T follicular helper cell (primary cell): ENCODE measurements around the gene LHX5.

Experiments
- DNase-seq: peaks from one replicate; pipeline ENCODE4 v3.0.0-alpha.2; 2020; ENCODE audit warnings: low read depth

Gene LHX5

DNA sequence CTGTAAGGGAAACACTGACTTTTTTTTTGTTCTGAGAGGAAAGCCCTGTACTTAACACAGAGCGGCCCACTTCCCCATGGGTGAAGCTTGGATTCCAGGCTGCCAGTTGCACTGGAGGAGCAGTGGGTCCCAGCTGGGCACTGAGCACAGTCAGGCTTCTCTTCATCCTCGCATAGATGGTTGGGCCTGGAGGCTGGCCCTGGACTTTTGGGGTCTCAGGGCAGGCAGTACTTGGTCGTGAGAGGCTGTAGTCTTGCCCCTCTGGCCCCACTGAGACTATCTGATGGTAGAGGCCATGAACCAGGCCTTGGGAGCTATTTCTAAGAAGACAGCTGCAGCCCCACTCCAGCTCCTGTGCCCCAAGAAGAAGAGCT, 6.2 kb upstream of the LHX5 start:
- no peak for DNase-seq

DNA sequence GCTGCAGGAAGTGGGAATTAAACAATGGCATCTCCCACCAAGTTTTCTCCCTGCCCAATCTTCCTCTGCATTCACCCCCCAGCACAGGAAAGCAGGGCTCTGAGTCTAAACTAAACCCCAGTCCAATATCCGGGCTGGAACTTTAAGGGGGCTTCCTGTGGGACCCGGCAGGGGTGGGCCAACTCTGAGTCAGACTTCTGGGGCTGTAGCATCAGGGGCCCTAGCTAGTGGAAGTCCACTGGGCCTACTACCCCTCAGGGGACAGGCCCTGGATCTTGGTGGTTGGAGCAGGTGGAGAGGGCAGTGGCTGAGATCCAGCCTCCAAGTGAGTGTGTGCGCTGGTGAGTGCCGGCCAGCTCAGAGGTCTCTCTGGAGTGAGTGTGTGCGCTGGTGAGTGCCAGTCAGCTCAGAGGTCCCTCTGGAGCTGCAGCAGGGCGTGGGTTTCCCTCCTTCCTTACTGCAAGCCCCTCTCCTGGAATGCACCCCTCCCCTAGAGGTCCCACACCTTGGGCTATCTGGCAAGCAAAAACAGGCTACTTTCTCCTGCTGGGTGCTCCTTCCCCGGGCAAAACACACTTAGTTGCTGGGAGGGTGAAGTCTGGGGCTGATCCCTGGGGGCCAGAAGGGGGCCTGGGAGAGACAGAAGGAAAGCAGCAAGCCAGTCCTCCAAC, 5.6 kb upstream of the LHX5 start:
- no peak for DNase-seq

DNA sequence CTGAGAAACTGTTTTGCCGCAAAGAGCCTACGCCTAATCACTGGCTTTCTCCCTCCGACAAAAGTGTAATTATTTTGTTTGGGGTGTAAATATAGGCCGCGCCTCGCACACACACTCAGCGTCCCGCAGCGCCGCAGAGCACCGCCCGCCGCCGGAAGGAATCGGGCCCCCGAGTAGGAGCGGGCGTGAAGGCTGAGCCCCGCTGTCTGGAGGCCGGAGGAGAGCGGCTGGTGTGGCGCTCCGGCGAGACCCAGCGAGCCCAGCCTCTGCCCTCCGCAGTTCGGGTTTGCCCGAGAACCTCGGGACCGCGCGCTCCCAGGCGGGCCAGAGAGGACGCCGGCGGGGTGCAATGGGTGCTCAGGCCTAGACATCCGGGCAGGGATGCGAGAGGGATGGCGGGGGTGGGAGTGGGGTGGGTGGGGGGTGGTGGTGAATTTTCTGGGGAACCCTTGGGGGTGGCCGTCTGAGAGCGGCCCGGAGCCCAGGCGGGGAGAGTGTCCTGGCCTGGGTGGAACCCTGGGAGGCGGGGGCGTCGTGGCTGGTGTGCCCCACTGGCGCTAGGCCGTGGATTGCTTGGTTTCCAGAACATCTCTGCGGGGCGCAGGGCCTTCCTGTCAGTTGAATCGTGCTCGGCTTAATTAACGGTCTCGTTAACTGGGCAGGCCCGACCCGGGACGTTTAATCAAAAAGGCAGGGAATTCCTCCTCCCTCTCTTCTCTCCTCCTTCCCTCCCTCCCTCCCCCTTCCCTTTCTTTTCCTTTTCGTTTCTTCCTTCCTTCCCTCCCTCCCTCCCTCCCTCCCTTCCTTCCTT, 4.7 kb upstream of the LHX5 start:
- DNase-seq = no peak

DNA sequence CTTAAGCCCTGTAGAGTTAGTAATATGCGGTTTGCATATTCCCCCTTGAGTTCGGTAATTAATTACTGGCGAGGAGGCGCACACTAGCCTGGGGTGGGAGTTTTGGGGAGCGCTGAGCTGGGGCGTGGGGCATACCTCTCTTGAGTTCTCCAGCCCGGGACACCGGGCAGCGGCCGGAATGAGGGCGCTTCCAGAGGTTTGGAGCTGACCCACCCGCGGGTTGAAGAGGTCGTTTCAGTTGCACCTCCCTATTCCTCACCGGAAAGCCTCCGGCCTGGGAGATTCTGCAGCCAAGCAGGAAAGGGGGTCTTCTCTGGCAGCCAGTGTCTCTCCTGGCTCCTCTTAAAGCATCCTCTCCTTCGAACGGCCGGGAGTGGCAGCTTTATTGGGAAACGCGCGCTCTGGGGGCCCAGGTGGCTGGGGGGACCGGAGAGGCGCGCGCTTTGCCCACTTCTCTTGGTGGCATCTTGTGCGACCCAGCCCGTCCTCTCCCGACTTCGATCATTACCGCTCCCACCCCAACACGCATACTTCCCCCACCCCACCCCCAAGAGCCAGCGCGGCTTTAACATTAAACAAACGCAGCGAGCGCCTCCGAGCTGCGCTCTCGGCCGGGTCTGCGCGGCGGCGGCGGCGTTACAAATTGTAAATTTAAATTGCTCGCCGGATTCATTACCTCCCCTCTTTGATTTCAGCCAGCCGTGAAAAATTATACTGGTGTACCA, 3.9 kb upstream of the LHX5 start:
- no peak for DNase-seq

DNA sequence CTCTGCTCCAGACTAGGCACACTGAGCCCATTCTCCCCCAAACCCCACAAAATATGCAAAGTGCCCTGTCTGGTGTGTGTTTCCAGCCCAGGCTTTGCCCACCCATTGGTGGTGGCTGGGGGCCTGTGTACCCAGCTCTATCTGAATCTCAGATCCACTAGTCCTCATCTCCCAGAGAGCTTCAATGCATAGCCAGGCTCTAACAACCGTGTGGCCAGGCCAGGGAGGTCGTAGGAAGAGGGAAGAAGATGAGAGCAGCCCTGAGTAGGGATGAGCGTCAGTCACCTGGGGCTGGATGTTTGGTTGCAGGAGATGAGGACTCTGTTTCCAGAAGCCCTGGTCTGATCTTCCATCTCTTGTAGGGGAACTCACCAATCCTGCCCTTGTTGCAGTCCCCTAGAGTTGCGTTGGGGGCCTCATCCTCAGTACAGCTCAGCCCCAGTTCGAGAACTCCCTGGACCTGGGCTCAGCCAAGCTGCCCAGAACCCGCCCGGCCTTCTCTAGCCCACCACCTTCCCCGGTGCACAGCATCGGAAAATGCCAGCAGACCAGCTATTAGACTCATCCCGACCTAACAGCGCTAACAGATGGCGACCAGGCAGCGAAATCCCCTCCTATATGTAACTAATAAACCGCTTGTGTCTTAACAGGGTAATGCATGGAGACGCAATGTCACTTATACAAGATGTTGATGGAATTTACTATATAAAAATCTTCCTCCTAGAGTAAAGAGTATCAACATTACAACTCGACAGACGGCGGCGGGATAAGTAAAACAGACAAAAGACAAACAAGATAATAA, 3.2 kb upstream of the LHX5 start:
- DNase-seq = no peak

DNA sequence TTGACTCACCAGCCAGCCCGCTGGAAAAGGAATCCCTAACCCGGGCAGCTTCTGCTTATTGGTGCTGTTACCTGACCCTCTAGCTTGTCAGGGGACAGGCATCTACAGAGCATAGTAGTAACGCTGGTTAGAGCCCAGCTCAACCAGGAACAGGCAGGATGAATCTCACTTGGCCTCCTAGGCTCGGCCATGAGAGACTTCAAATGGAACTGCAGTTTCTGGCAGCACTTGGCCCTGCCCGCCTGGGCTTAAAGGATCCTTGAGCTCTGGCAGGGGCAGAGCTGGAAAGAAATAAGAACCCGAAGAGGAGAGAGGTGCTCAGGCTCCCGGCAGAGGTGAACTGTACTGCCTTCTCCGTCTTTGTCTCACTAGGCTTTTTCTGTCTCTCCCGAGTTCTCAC, 2.3 kb upstream of the LHX5 start:
- DNase-seq = no peak

DNA sequence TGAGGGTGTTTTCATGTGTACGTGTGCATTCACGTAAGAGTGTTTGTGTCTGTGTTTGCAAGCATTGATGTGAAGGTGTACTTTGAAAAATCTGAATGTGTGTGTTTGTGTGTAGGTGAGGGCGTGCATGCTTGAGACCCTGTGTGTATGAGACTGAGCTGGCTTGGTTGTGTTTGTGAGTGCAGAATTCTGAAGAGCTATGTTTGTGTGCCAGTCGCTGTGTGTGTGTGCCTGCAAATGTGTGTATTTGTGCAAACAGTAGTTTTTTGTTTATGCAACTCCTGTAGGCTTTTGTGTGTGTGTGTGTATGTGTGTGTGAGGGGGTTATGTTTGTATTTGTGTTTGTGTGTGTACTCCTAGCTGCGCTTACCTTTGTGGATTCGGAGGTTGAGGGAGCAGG, 1.7 kb upstream of the LHX5 start:
- no peak for DNase-seq

DNA sequence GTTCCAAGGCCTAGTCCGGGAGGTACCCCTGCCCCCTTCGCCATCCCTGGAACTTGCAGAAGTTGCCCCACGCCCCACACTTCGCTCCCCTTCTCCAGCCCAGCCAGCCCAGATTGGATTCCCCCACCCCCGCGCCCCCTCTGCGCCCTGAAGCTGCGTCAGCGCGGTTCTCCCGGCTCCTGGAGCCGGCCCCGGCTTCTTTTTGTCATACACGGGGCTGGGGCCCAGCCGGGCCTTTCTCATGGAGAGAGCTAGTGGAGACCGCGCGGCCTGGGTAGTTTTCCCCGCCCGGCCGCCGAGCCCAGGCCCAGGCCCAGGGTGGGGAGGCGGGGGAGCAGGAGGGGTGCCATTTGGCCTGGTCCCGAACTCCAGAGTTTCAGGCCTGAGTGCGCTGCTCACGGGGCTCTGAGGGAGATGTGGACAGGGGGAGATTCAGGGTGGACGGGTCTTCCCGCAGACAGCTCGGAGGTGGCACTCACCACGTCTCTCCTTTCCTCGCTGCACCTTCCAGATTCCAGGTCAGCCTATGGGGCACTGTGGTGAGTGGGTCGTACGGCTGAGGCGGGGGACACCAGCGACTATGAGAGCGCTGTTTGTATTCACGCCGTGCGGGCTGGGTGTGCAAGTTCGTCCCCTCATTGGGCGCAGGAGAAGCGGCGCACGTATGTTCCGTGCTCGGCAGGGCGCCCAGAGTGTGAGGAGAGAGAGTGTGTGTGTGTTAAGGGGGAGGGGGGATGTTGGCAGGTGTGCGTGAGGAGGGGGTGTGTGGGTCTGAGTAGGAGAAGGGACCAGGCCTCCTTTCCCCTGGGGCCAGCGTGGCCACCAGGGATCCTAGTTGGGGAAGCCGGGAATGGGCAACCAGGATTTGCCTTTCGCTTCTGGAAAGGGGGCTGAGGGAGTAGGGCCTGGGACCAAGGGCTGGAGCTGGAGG, 785 bp upstream of the LHX5 start:
- no peak for DNase-seq

DNA sequence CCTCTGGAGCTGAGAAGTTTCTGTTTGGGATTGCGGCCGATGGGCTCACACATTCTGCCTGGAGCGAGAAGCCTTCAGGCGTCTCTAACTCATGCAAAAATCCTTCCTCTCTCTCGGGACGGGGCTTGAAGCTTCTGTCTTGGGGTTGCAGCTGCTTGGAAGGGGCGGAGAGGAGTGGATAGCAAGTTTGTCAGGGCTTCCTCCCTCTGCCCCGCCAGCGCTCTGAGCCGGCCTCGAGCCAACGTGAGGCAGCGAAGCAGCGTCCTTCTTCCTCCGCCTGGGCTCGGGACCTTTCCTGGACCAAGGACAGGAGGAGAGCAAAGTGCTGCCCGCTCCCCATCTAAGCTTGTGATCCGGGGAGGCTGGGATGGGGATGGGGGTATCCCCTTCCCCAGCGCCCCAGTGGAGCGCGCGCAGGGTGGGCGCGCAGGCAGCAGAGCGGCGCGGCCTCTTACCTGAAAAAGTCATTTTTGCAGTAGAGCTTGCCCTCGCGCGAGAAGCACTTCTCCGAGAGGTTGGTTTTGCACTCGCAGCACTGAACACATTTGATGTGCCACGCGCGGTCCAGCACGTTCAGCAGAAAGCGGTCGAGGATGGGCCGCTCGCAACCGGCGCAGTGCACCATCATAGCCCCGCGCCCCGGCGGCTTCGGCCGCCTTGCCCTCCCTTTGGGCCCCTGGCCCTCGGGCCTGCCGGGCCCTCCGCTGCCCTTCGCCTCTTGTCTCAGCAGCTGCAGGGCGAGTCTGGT, 626 bp downstream of the LHX5 start:
- no peak for DNase-seq

DNA sequence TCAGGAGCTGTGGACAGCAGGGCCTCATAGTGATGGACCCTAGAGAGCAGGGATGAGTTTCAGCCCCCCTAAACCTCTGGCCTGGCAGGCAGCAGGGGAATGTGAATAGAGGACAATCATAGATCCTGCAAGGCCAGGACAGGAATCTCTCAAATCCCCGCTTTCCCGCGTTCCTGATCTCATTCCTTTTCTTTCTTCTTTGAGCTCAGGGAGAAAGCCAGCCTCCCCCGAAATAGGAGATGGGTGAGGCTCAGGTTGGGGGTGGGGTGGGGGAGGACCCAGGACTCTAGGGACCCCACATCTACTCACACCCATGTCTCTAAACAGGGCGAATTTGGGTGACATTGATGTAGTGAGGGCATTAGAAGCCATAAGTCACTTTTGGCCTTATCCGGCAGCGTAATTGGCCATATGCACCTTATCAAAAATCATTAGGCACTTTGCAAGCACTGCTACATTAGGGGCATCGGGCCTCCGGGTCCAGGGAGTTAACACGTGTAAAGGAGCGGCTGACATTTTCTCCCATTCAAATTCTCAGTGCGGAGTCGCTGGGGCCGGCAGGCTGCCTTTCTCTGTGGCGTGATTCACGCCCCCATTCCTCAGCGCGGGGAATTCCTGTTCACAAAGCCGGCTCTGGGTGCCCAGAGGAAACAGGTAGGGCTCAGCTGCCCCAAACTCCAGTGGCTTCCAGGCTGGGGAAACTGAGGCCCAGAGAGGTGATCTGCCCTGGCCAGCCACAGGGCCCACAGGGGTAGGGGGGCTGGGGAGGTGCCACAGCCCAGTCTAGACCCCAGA, 1.5 kb downstream of the LHX5 start:
- DNase-seq = no peak

DNA sequence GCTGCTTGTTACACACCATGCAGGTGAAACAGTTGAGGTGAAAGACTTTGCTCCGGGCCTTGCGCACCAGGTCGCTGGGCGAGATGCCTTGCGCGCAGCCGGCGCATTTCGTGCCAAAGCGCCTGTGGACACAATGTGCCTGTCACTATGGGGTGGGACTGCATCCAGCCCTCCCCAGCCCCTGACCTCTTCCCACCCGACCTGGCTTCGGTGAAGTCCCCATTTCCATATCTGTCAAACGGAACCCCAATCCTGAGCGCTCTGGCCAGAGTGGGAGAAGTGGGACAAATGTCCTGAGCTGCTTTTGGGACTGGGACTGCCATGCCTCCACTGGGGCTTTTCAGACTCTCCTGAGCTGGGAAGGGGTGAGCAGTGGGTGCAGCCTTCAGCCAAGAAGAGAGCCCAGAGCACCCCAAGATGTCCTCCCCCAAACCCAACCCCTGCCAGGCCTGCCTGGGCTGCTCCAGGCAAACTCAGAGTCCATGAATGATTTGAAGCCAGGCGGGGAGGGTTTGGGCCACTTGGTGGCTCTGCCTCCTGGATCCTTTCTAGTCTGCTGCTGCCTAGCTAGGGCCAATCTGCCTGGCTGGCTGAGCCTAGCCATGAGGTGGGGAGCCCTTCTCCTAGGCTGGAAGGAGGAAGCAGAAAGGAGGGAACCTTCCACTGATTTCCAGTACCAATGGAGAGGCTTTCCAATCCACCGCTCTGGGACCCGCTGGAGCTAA, 2.3 kb downstream of the LHX5 start:
- no peak for DNase-seq

DNA sequence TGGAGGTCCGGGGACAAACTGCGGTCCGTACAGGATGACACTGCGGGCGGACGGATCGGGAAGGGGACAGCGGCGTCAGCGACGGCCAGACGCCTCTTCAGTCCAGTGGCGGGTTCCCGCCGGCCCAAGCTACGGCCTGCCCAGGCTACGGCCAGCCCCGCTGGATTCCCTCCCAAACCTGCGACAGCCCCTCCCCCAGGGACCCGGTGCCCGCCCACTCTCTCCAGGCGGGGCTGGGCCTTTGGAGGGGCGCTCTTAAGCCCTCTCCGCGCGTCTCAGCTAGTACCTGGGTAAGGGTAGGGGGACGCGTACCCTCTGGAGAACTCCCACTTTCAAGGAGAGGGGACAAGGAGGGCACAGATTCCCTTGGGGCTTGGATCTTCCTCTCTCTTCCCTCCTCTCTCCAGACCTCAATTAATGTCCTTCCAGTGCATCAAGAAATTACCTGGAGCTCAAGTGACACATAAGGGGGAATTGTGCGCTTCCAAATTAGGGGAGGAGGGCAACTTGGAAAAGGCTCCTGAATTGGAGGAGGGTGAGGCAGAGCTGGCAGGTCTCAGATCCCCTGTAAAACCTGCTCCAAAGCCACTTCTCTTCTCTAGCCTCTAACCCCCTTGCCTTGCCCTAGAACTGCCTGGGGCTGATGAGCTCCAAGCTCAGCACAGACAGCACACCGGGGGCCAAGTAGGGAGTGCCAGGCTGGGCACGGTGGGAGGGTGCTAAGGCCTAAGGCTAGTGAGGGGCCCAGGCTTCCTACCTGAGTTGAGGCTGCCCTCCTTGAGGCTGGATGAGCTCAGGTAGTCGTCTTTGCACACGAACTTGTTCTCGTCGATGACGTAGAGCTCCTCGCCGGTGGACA, 3.1 kb downstream of the LHX5 start:
- DNase-seq = no peak

DNA sequence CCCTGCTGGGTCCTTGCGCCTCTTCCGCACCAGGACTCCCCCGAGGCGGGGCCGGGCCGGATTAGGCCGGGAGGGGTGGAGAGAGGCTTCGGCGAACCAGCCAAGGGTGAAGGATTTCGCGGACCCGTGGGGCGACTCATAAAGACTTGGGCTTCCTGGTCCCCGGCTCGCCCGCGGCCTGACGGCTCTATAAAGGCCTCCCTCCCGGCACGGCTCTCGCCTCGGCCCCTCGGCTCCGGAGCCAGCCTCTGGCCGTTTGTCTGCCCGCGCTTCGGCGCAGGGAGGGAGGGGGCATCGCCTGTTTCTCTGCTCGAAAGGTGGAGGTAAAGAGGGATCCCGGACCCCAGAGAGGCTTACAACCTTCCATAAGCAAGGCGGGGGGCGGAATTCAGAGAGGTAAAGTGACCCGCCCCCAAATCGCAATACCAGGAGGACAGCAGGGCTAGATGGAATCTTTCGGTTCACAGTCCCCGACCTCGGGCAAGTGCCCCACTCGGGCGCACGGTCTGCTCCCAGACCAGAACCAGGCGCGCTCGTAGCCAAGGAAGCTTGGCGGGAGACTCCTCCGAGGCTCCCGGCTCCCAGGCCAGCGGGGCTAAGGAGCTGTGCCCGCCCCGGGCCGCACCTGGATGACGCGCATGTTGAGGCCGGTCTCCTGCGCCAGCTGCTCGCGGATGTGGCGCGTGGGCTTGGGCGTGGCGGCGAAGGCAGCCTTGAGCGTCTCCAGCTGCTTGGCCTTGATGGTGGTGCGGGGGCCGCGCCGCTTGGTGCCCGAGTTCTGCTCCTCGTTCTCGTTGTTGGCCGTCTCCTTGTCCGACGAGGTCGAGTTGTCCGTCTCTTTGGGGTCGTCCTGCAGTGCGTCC, 3.9 kb downstream of the LHX5 start:
- no peak for DNase-seq

DNA sequence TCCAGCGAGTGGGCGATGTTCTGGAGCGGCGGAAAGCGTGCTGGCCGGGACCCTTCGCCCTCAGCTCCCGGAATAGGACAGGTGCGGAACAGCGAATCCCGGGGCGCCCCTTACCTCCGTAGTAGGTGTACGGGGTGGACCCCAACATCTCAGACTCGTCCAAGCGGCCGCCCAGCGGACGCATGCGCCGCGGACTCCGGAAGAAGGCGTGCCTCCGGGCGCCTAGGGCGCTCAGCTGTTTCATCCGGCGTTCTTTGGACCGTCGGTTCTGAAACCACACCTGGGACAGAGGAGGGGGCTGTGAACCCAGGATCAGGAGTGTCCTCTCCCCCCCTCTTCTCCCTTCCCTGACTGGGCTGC, 4.5 kb downstream of the LHX5 start:
- DNase-seq = no peak

DNA sequence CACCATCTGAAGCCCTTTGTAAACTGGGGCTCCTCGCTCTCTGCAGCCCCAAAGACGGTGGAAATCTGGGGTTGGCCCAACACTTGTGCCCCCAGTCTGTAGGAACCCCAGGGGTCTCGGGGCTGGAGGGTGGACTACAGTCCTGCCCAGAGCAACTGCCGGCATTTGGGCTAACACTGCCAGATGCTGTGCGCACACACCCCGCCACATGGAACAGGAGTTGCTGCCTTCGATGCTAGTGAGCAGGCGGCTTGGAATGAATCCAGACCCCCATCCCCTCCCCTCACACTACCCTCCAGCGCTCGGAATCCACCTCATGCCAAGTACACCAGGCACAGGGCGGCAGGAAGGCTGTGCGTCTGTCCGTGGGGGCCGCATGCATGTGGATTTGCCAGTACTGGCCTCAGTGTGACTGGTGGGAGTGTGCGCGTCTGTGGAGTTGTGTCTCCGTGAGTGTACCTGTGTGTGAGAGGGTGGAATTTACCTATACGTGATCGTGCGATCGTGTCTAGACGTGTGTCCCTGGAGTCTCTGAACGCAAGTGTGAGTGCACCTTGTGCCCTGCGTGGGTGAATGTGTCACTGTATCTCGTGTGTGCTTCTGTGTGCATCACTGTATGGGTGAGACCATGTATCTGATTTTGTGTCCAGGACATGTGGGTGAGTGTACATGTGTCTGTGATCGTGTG, 5.1 kb downstream of the LHX5 start:
- no peak for DNase-seq

DNA sequence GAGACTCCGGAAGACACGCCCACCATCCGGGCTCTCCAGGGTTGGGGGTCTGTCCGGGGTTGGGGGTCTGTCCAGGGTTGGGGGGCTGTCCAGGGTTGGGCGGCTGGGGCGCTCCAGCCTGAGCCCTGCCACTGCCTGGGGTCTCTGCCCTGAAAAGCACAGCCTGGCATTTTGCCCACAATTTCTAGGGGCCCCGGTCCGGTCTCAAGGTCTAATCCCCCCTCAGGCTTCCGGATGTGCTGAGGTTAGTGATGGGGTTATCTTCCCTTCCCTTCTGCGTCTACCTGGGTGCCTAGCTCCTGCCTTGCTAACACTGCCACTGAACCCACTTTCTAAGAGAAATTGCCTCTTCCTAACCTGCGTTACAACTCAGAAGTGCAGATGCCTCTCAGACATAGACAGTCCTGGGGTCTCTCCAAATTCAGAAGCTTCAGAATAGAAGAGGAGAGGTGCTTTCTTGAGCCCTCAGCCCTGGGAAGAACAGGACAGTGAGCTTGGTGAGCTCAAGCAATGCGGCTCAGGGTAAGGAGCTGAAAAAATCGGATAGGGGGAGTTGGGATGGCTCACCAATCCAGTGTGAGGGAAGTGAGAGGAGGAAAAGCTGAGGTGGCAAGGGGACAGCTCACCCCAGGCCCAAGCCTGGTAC, 5.7 kb downstream of the LHX5 start:
- no peak for DNase-seq
